Coronary artery (tissue), 2 donors: ENCODE data around the gene DCT.

Experiments used
- DNase-seq: peaks from one replicate; pipeline ENCODE4 v3.0.0-alpha.2; 2017; ENCODE audit warnings: low spot score
- H3K27ac ChIP-seq, 2 donors: fragments of 200-600 bp; sonication (generic); one replicate each; pipeline ENCODE4 v1.5.1; 2016 to 2019
- H3K4me3 ChIP-seq: fragments of 200-600 bp; sonication (generic); 2 replicates; pipeline ENCODE4 v1.5.1; 2016; ENCODE audit warnings: mild to moderate bottlenecking, moderate library complexity
- TF ChIP-seq, protein P1 (sequence below): fragments of 200-600 bp; sonication (generic); IDR thresholded peaks from one replicate; pipeline ENCODE4 v1.5.1; 2019; ENCODE audit warnings: antibody characterized with exemption

DCT gene

DNA sequence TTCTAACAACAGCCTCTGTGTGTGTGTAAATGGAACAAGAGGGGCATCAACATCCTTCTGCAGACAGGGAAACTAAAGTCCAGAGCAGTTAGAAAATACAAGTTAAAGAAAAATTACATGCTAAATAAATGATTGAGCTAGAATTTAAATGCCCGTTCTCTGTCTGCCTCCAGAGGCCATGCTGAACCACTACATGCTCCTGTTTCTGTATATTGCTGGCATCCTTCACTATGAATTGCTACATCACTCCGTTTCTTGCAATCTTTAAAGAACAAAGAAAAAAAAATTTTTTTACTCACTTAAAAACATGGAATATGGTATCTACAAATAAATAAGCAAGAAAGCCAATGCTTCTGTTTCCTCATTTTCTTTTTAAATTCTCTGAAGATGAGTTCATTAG is 47.9 kb downstream of the DCT start:
- DNase-seq = no peak
- TF ChIP-seq, protein P1, sequence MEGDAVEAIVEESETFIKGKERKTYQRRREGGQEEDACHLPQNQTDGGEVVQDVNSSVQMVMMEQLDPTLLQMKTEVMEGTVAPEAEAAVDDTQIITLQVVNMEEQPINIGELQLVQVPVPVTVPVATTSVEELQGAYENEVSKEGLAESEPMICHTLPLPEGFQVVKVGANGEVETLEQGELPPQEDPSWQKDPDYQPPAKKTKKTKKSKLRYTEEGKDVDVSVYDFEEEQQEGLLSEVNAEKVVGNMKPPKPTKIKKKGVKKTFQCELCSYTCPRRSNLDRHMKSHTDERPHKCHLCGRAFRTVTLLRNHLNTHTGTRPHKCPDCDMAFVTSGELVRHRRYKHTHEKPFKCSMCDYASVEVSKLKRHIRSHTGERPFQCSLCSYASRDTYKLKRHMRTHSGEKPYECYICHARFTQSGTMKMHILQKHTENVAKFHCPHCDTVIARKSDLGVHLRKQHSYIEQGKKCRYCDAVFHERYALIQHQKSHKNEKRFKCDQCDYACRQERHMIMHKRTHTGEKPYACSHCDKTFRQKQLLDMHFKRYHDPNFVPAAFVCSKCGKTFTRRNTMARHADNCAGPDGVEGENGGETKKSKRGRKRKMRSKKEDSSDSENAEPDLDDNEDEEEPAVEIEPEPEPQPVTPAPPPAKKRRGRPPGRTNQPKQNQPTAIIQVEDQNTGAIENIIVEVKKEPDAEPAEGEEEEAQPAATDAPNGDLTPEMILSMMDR = no peak
- Histone ChIP-seq H3K27ac (no peak overlapping the region), H3K4me3 (no peak overlapping the region)

- TF ChIP-seq, protein P1 = no peak
- Histone ChIP-seq H3K4me3 (no peak overlapping the region), H3K27ac (no peak overlapping the region)
- no peak for DNase-seq
Observed at GRCh38 chr13:94427313-94427953, 52.0 kb downstream of the DCT start.

- TF ChIP-seq, protein P1 = no peak
- no peak for DNase-seq
- Histone ChIP-seq H3K27ac (no peak overlapping the region), H3K4me3 (no peak overlapping the region)
Observed at GRCh38 chr13:94419925-94420305, 59.6 kb downstream of the DCT start.

DNA sequence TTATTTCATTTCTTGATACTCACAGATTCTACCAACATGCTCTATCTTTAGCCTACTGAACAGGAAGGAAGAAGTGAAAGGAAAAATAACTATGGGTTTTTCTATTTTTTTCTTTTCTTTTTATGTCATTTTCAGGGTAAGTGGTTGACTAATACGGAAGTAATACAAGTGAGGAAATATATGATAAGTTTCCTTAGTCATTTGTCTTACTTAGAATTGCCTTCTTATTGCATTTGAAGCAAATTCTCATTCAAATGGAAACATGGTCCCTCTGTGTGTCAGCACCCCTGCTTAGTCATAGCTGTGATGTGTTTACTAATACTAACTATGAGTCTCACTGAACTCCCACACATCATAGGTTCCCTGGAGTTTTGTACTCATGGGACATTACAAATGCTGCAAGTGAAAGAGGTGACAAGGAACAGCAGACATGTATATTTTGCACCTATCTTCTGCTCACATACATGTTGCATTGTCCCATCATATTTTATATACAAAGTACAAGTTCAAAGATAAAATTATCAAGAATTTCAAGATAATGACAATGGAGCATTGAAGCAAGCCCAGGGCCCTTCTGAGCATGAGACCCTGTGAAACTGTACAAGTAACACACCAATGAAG is 60.1 kb downstream of the DCT start:
- TF ChIP-seq, protein P1 = no peak
- no peak overlapping the region for H3K27ac ChIP-seq
- no peak for DNase-seq
- H3K4me3 ChIP-seq = no peak overlapping the region

DNA sequence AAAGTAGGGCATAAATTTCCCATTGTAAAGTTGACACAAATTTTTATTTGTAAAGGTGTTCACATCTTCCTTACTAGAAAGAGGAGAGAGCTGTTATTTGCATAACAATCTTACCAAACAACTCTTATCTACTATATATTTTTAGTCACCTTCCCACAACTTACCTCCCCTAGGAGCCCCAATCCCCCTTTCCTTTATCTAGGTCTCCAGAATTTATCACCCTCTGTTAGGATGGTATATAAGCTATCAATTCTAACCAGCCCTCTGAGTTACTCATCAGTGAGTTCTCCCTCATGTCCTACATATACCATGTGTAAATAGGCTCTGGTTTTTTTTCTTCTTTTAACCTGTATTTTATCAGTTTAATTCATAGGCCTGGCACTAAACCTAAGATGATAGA is 62.2 kb downstream of the DCT start:
- TF ChIP-seq, protein P1 = no peak
- no peak overlapping the region for H3K27ac ChIP-seq
- no peak overlapping the region for H3K4me3 ChIP-seq
- no peak for DNase-seq

GRCh38 chr13:94416454-94417080 is 62.9 kb downstream of the DCT start:
- Histone ChIP-seq H3K27ac (no peak overlapping the region), H3K4me3 (no peak overlapping the region)
- TF ChIP-seq, protein P1 = no peak
- no peak for DNase-seq
